GM23338 (cell line): ENCODE measurements around the gene CDH4. TPM values are rescaled to one million over a fixed set of nuclear protein-coding genes. Genes with fewer than 3 reads are reported as not detected.

Experiments used
- ATAC-seq: fragments of 200-7000 bp; cut with Tn5 transposase; 3 replicates; pipeline ENCODE4 v1.9.1; 2020
- DNase-seq: peaks from one replicate; pipeline ENCODE4 v3.0.0-alpha.2; 2015; ENCODE audit warnings: low spot score
- H2AFZ ChIP-seq: fragments of 200-600 bp; sonication (generic); 2 replicates; pipeline ENCODE4 v1.8.0; 2016; ENCODE audit warnings: antibody characterized with exemption, mild to moderate bottlenecking, moderate library complexity
- H3F3A ChIP-seq: fragments of 200-600 bp; sonication (generic); replicated peaks from 2 replicates; pipeline ENCODE4 v1.8.0; 2017; ENCODE audit warnings: antibody characterized with exemption, mixed run types, low read depth
- H3K27ac ChIP-seq: fragments of 200-600 bp; sonication (generic); 2 replicates; pipeline ENCODE4 v1.6.1; 2016; ENCODE audit warnings: low read depth
- H3K27me3 ChIP-seq: fragments of 200-600 bp; sonication (generic); 2 replicates; pipeline ENCODE4 v1.8.0; 2016; ENCODE audit warnings: mild to moderate bottlenecking, mixed run types, moderate library complexity; ENCODE audit not compliant: insufficient read depth
- H3K36me3 ChIP-seq: fragments of 200-600 bp; sonication (generic); 2 replicates; pipeline ENCODE4 v1.8.0; 2016; ENCODE audit warnings: mild to moderate bottlenecking; ENCODE audit not compliant: insufficient read depth
- H3K4me1 ChIP-seq: fragments of 200-600 bp; sonication (generic); 2 replicates; pipeline ENCODE4 v1.8.0; 2016; ENCODE audit warnings: mild to moderate bottlenecking, moderate library complexity; ENCODE audit not compliant: insufficient read depth
- H3K4me2 ChIP-seq: fragments of 200-600 bp; sonication (generic); 2 replicates; pipeline ENCODE4 v1.7.1; 2017; ENCODE audit warnings: mixed run types
- H3K4me3 ChIP-seq: fragments of 200-600 bp; sonication (generic); 2 replicates; pipeline ENCODE4 v1.6.1; 2016; ENCODE audit warnings: mixed run types
- H3K79me2 ChIP-seq: fragments of 200-600 bp; sonication (generic); replicated peaks from 2 replicates; pipeline ENCODE4 v1.8.0; 2017; ENCODE audit warnings: mild to moderate bottlenecking; ENCODE audit not compliant: insufficient read depth
- H3K9me2 ChIP-seq: fragments of 200-600 bp; sonication (generic); 2 replicates; pipeline ENCODE4 v1.8.0; 2017; ENCODE audit not compliant: insufficient read depth
- H4K20me1 ChIP-seq: fragments of 200-600 bp; sonication (generic); replicated peaks from 2 replicates; pipeline ENCODE4 v1.8.0; 2017; ENCODE audit warnings: mild to moderate bottlenecking; ENCODE audit not compliant: insufficient read depth
- H3K27ac Mint-ChIP-seq: 2 replicates; pipeline ENCODE4 v1.8.0; 2020; ENCODE audit warnings: inconsistent platforms, mild to moderate bottlenecking, moderate library complexity, mixed read lengths
- H3K27me3 Mint-ChIP-seq: 3 replicates; pipeline ENCODE4 v1.8.0; 2022; ENCODE audit warnings: low read depth, mild to moderate bottlenecking, moderate library complexity, mixed read lengths, inconsistent platforms; ENCODE audit not compliant: insufficient read depth, poor library complexity
- H3K36me3 Mint-ChIP-seq: 3 replicates; pipeline ENCODE4 v1.8.0; 2021; ENCODE audit warnings: low read depth, mild to moderate bottlenecking, inconsistent platforms, moderate library complexity, mixed read lengths
- H3K4me1 Mint-ChIP-seq: 3 replicates; pipeline ENCODE4 v1.8.0; 2020; ENCODE audit warnings: mild to moderate bottlenecking, inconsistent platforms, mixed read lengths
- H3K4me3 Mint-ChIP-seq: 3 replicates; pipeline ENCODE4 v1.8.0; 2021; ENCODE audit warnings: moderate library complexity, mild to moderate bottlenecking, inconsistent platforms, mixed read lengths
- H3K9me3 Mint-ChIP-seq: 3 replicates; pipeline ENCODE4 v1.8.0; 2020; ENCODE audit warnings: moderate library complexity, mild to moderate bottlenecking, inconsistent platforms, mixed read lengths
- CTCF ChIP-seq, 2 experiments: fragments of 200-600 bp in 1 of 2; sonication (generic) in 1 of 2; conservative IDR thresholded peaks; 2 replicates each; pipeline versions ENCODE4 v1.5.1 to v1.6.1; 2016 to 2017; ENCODE audit warnings: antibody characterized with exemption in 2 of 2, low read depth in 2 of 2, mild to moderate bottlenecking in 2 of 2, moderate library complexity in 1 of 2
- EZH2 ChIP-seq: fragments of 200-600 bp; sonication (generic); IDR thresholded peaks from one replicate; pipeline ENCODE4 v1.8.0; 2017; ENCODE audit warnings: antibody characterized with exemption, mild to moderate bottlenecking, low read depth; ENCODE audit not compliant: unreplicated experiment
- POLR2AphosphoS5 ChIP-seq: IDR thresholded peaks from 2 replicates; pipeline ENCODE4 v1.6.1; 2016; ENCODE audit warnings: antibody characterized with exemption, low read depth
- REST ChIP-seq: IDR thresholded peaks from one replicate; pipeline ENCODE4 v1.6.1; 2018; ENCODE audit warnings: antibody characterized with exemption; ENCODE audit not compliant: unreplicated experiment
- STAT1 ChIP-seq: IDR thresholded peaks from one replicate; pipeline ENCODE4 v1.6.1; 2016; ENCODE audit warnings: antibody characterized with exemption; ENCODE audit not compliant: unreplicated experiment
- ZNF331 ChIP-seq: fragments of 250-450 bp; sonication (Bioruptor Pico); IDR thresholded peaks from 2 replicates; pipeline ENCODE4 v1.5.0; 2020; ENCODE audit warnings: low read depth, mild to moderate bottlenecking, moderate library complexity
- polyA plus RNA-seq: library from polyadenylated mRNA; unstranded; fragments of >200 nt; fragmentation: Nextera tagmentation; extraction: Ambion mirVana; gene quantifications from 2 replicates; pipeline ENCODE4 v1.2.1, GENCODE V29; 2016
- total RNA-seq: library from RNA; depleted of rRNA; stranded (reverse); fragments of >200 nt; shearing (Covaris generic); gene quantifications from 2 replicates; pipeline ENCODE4 v1.2.3, GENCODE V29; 2014

The CDH4 gene
- total and polyA plus RNA-seq, 2 experiments from 2014 or later = 1.2 to 4.2 TPM

GRCh38 chr20:61731363-61732181 is 479.5 kb downstream of the CDH4 start:
- Histone ChIP-seq H3K4me3 (no peak overlapping the region), H3K36me3 (no peaks in the 10 kb centered on the region), H3K4me1 (no peaks in the 10 kb centered on the region), H3K4me2 (no peak overlapping the region), H3K9me2 (no peaks in the 10 kb centered on the region), H3K27me3 (no peaks in the 10 kb centered on the region), H3F3A (no peaks in the 10 kb centered on the region), H4K20me1 (no peaks in the 10 kb centered on the region), H2AFZ (no peak overlapping the region), H3K79me2 (no peaks in the 10 kb centered on the region), H3K27ac (no peak overlapping the region)
- Mint-ChIP-seq H3K4me3 (no peak overlapping the region), H3K4me1 (peaks cover 6% of the 10 kb centered on the region), H3K9me3 (no peaks in the 10 kb centered on the region), H3K27me3 (peaks cover 12% of the 10 kb centered on the region), H3K36me3 (no peaks in the 10 kb centered on the region), H3K27ac (no peak overlapping the region; the same call in 1 of the 2 replicates)
- DNase-seq (no peak), ATAC-seq (no peak)
- TF ChIP-seq ZNF331 (CRISPR knock-in tag) = no peak

GRCh38 chr20:61732511-61733210 is 480.6 kb downstream of the CDH4 start:
- Mint-ChIP-seq H3K4me1 (peaks cover 6% of the 10 kb centered on the region), H3K9me3 (no peaks in the 10 kb centered on the region), H3K27me3 (peaks cover 12% of the 10 kb centered on the region), H3K36me3 (no peaks in the 10 kb centered on the region), H3K27ac (no peak overlapping the region), H3K4me3 (no peak overlapping the region)
- no peaks in the 10 kb centered on the region for H4K20me1 ChIP-seq
- ATAC-seq (no peak), DNase-seq (no peak)
- no peaks in the 10 kb centered on the region for H3K36me3 ChIP-seq
- no peak overlapping the region for H3K4me3 ChIP-seq
- no peaks in the 10 kb centered on the region for H3K4me1 ChIP-seq
- H3K9me2 ChIP-seq = no peaks in the 10 kb centered on the region
- no peak overlapping the region for H2AFZ ChIP-seq
- no peak for TF ChIP-seq POLR2AphosphoS5
- H3K27me3 ChIP-seq = no peaks in the 10 kb centered on the region
- no peak overlapping the region for H3K4me2 ChIP-seq
- no peaks in the 10 kb centered on the region for H3K79me2 ChIP-seq
- no peaks in the 10 kb centered on the region for H3F3A ChIP-seq
- H3K27ac ChIP-seq = no peak overlapping the region

GRCh38 chr20:61733216-61733615 is 481.2 kb downstream of the CDH4 start:
- Histone ChIP-seq H3K36me3 (no peaks in the 10 kb centered on the region), H3F3A (no peaks in the 10 kb centered on the region), H3K4me1 (no peaks in the 10 kb centered on the region), H3K9me2 (no peaks in the 10 kb centered on the region), H3K27ac (no peak overlapping the region), H2AFZ (no peak overlapping the region), H3K4me3 (no peak overlapping the region), H3K27me3 (no peaks in the 10 kb centered on the region), H4K20me1 (no peaks in the 10 kb centered on the region), H3K79me2 (no peaks in the 10 kb centered on the region), H3K4me2 (no peak overlapping the region)
- H3K36me3 Mint-ChIP-seq = no peaks in the 10 kb centered on the region
- peaks cover 12% of the 10 kb centered on the region for H3K27me3 Mint-ChIP-seq
- DNase-seq (no peak), ATAC-seq (no peak)
- no peak for TF ChIP-seq EZH2
- no peak for TF ChIP-seq POLR2AphosphoS5
- no peak for TF ChIP-seq STAT1
- no peak for TF ChIP-seq REST
- TF ChIP-seq CTCF (conservative IDR thresholded peaks at IDR 0.05; ENCODE audit: low read depth in 2 of 2) = no peak
- H3K27ac Mint-ChIP-seq = no peak overlapping the region
- no peaks in the 10 kb centered on the region for H3K9me3 Mint-ChIP-seq
- H3K4me1 Mint-ChIP-seq = peaks cover 6% of the 10 kb centered on the region
- H3K4me3 Mint-ChIP-seq = no peak overlapping the region
